PC-9 (cell line): ENCODE measurements around the gene CPLX3. TPM values are rescaled to one million over a fixed set of nuclear protein-coding genes. Genes with fewer than 3 reads are reported as not detected.

Experiments
- BruUV-seq: library from RNA; stranded (reverse); fragments of 400-500 nt; replicated peaks from 2 replicates; lab custom pipeline; 2021; lab: Mats Ljungman, UMichigan
- CTCF ChIA-PET: fragments of 300-600 bp; sonication (Branson Sonifier 250); formaldehyde crosslinking; loops from one replicate; lab custom pipeline; 2022; ENCODE audit warnings: antibody characterized with exemption; lab: Charles Lee
- POLR2A ChIA-PET: fragments of 300-600 bp; sonication (Branson Sonifier 250); formaldehyde crosslinking; loops from one replicate; lab custom pipeline; 2022; ENCODE audit warnings: antibody characterized with exemption; ENCODE audit not compliant: unreplicated experiment; lab: Charles Lee
- DNase-seq, 2 experiments: peaks; one replicate each; pipeline versions ENCODE4 v3.0.0 to v3.0.0-alpha.2; 2015 to 2022; ENCODE audit warnings: mixed read lengths in 1 of 2
- H2AFZ ChIP-seq: fragments of 200-600 bp; sonication (generic); 2 replicates; pipeline ENCODE4 v1.8.1; 2017; ENCODE audit warnings: antibody characterized with exemption
- H3F3A ChIP-seq: fragments of 200-600 bp; sonication (generic); 2 replicates; pipeline ENCODE4 v1.8.1; 2017; ENCODE audit warnings: antibody characterized with exemption, mild to moderate bottlenecking, low read depth; ENCODE audit not compliant: insufficient read depth
- H3K27ac ChIP-seq: fragments of 200-600 bp; sonication (generic); 2 replicates; pipeline ENCODE4 v1.6.1; 2016; ENCODE audit warnings: mixed run types
- H3K27me3 ChIP-seq: fragments of 200-600 bp; sonication (generic); 2 replicates; pipeline ENCODE4 v1.6.1; 2016; ENCODE audit warnings: low read depth, mixed run types; ENCODE audit not compliant: insufficient read depth
- H3K36me3 ChIP-seq: fragments of 200-600 bp; sonication (generic); 2 replicates; pipeline ENCODE4 v1.6.1; 2016; ENCODE audit warnings: low read depth, mixed run types
- H3K4me1 ChIP-seq: fragments of 200-600 bp; sonication (generic); replicated peaks from 2 replicates; pipeline ENCODE4 v1.6.1; 2016; ENCODE audit warnings: mixed run types; ENCODE audit not compliant: insufficient read depth
- H3K4me2 ChIP-seq: fragments of 200-600 bp; sonication (generic); 2 replicates; pipeline ENCODE4 v1.6.1; 2017; ENCODE audit warnings: mixed run types
- H3K4me3 ChIP-seq: fragments of 200-600 bp; sonication (generic); 2 replicates; pipeline ENCODE4 v1.6.1; 2016; ENCODE audit warnings: mixed run types
- H3K79me2 ChIP-seq: fragments of 200-600 bp; sonication (generic); 2 replicates; pipeline ENCODE4 v1.6.1; 2017; ENCODE audit warnings: low read depth, mixed run types
- H3K9me2 ChIP-seq: fragments of 200-600 bp; sonication (generic); 2 replicates; pipeline ENCODE4 v1.8.1; 2017; ENCODE audit warnings: mild to moderate bottlenecking; ENCODE audit not compliant: insufficient read depth
- H3K9me3 ChIP-seq: fragments of 200-600 bp; sonication (generic); 2 replicates; pipeline ENCODE4 v1.8.1; 2016; ENCODE audit warnings: low read depth; ENCODE audit not compliant: insufficient read depth
- H4K20me1 ChIP-seq: fragments of 200-600 bp; sonication (generic); 2 replicates; pipeline ENCODE4 v1.8.1; 2017; ENCODE audit not compliant: insufficient read depth
- CTCF ChIP-seq: fragments of 200-600 bp; sonication (generic); conservative IDR thresholded peaks from 2 replicates; pipeline ENCODE4 v1.6.1; 2017; ENCODE audit warnings: mixed run types, antibody characterized with exemption, mild to moderate bottlenecking, moderate library complexity
- EZH2 ChIP-seq: fragments of 200-600 bp; sonication (generic); IDR thresholded peaks from 2 replicates; pipeline ENCODE4 v1.8.0; 2017; ENCODE audit warnings: antibody characterized with exemption, low read depth
- intact Hi-C: fragments of 100-400 bp; cut with micrococcal nuclease; formaldehyde crosslinking; loops from one replicate; pipeline ENCODE4 v1.10.0; 2022; ENCODE audit not compliant: unreplicated experiment
- total RNA-seq: library from RNA; stranded (reverse); gene quantifications from 2 replicates; pipeline ENCODE4 v1.2.3, GENCODE V29; 2021

CPLX3 gene
- total RNA-seq, 1 experiment from 2014 or later: not detected

GRCh38 chr15:74816624-74817369, 9.6 kb upstream of the CPLX3 start:
- Histone ChIP-seq H3K4me2 (peak overlapping the region; percentile 23; the same call in 1 of the 2 replicates), H3F3A (peaks cover 22% of the 10 kb centered on the region), H4K20me1 (no peaks in the 10 kb centered on the region), H3K27me3 (no peaks in the 10 kb centered on the region), H3K9me3 (no peaks in the 10 kb centered on the region), H3K79me2 (no peaks in the 10 kb centered on the region), H3K4me1 (peaks cover 37% of the 10 kb centered on the region), H2AFZ (no peak overlapping the region), H3K4me3 (no peak overlapping the region), H3K36me3 (no peaks in the 10 kb centered on the region), H3K9me2 (no peaks in the 10 kb centered on the region), H3K27ac (0 out of 2 replicates have a peak overlapping the region, but pooled peaks have one; percentile 4)
- no TSS peak for BruUV-seq
- POLR2A ChIA-PET: interaction anchor here (0.6 kb wide), 2 partner anchors 9 to 88 kb away, joined by 4 to 5 read pairs; no protein-coding TSS in a partner anchor
- intact Hi-C loops: loop anchor here (5.0 kb wide), 1 partner anchor 86 kb away; no protein-coding TSS in a partner anchor
- CTCF ChIA-PET: interaction anchor here (1.0 kb wide), 1 partner anchor 85 kb away, joined by 5 read pairs; no protein-coding TSS in a partner anchor
- DNase-seq: no peak
- TF ChIP-seq EZH2 (no peak), CTCF (no peak)

- Histone ChIP-seq H3K36me3 (no peaks in the 10 kb centered on the region), H3K4me2 (peak overlapping the region; percentile 23; the same call in 1 of the 2 replicates), H3F3A (peaks cover 22% of the 10 kb centered on the region), H3K4me1 (peaks cover 37% of the 10 kb centered on the region), H3K27ac (peak overlapping the region; percentile 4; the same call in 1 of the 2 replicates), H3K27me3 (no peaks in the 10 kb centered on the region), H3K4me3 (no peak overlapping the region), H2AFZ (no peak overlapping the region), H4K20me1 (no peaks in the 10 kb centered on the region), H3K79me2 (no peaks in the 10 kb centered on the region), H3K9me3 (no peaks in the 10 kb centered on the region), H3K9me2 (no peaks in the 10 kb centered on the region)
- ChIA-PET POLR2A (interaction anchor here (0.6 kb wide), 2 partner anchors 10 to 87 kb away, joined by 4 to 5 read pairs; no protein-coding TSS in a partner anchor), CTCF (interaction anchor here (0.6 to 1.0 kb wide), 3 partner anchors 84 to 361 kb away, joined by 5 to 7 read pairs (median 5); no protein-coding TSS in a partner anchor)
- BruUV-seq: no TSS peak
- intact Hi-C loops: loop anchor here (5.0 kb wide), 1 partner anchor 85 kb away; no protein-coding TSS in a partner anchor
- TF ChIP-seq EZH2 (no peak), CTCF (no peak; the same call in 1 of the 2 replicates)
- DNase-seq: peak; percentile 69 to 75
These were observed 9.1 kb upstream of the CPLX3 start for GRCh38 chr15:74817370-74817737.

- no peak overlapping the region for H2AFZ ChIP-seq
- intact Hi-C loops: no loop called here
- BruUV-seq: no TSS peak
- H3K27me3 ChIP-seq: no peaks in the 10 kb centered on the region
- TF ChIP-seq CTCF (no peak), EZH2 (no peak)
- no peak overlapping the region for H3K4me2 ChIP-seq
- H3K4me3 ChIP-seq: no peak overlapping the region
- DNase-seq: no peak
- H3K79me2 ChIP-seq: no peaks in the 10 kb centered on the region
- H4K20me1 ChIP-seq: no peaks in the 10 kb centered on the region
- POLR2A ChIA-PET: no interaction called here
- peaks cover 22% of the 10 kb centered on the region for H3F3A ChIP-seq
- CTCF ChIA-PET: no interaction called here
- no peak overlapping the region for H3K27ac ChIP-seq
- H3K36me3 ChIP-seq: no peaks in the 10 kb centered on the region
- peaks cover 33% of the 10 kb centered on the region for H3K4me1 ChIP-seq
- no peaks in the 10 kb centered on the region for H3K9me2 ChIP-seq
- H3K9me3 ChIP-seq: no peaks in the 10 kb centered on the region
These were observed 6.4 kb upstream of the CPLX3 start for GRCh38 chr15:74820056-74820455.
